Endothelial cell (in vitro differentiated cells): ENCODE data around the gene IRGC. TPM values are rescaled to one million over a fixed set of nuclear protein-coding genes. Genes with fewer than 3 reads are reported as not detected.

Experiments used
- DNase-seq: peaks from one replicate; pipeline ENCODE4 v3.0.0; 2021; ENCODE audit warnings: low spot score
- H3K27ac Mint-ChIP-seq: one replicate; pipeline ENCODE4 v1.8.0; 2021; ENCODE audit warnings: mixed read lengths, inconsistent platforms; ENCODE audit not compliant: unreplicated experiment
- H3K27me3 Mint-ChIP-seq: one replicate; pipeline ENCODE4 v1.8.0; 2021; ENCODE audit warnings: mild to moderate bottlenecking, moderate library complexity, mixed read lengths, inconsistent platforms; ENCODE audit not compliant: unreplicated experiment
- H3K36me3 Mint-ChIP-seq: one replicate; pipeline ENCODE4 v1.8.0; 2021; ENCODE audit warnings: mild to moderate bottlenecking, low read depth, mixed read lengths, inconsistent platforms; ENCODE audit not compliant: unreplicated experiment
- H3K4me1 Mint-ChIP-seq: one replicate; pipeline ENCODE4 v1.8.0; 2021; ENCODE audit warnings: mild to moderate bottlenecking, mixed read lengths, inconsistent platforms; ENCODE audit not compliant: unreplicated experiment
- H3K4me3 Mint-ChIP-seq: one replicate; pipeline ENCODE4 v1.8.0; 2021; ENCODE audit warnings: mild to moderate bottlenecking, mixed read lengths, inconsistent platforms; ENCODE audit not compliant: unreplicated experiment
- H3K9me3 Mint-ChIP-seq: one replicate; pipeline ENCODE4 v1.8.0; 2021; ENCODE audit warnings: mixed read lengths, inconsistent platforms; ENCODE audit not compliant: unreplicated experiment
- total RNA-seq: library from RNA; stranded (reverse); fragmentation: NEBNext Ultra II Directional; extraction: Animal tissue kit (Norgen Biotek cat#: 25700); gene quantifications from one replicate; pipeline ENCODE4 v1.2.1, GENCODE V29; 2021; ENCODE audit not compliant: unreplicated experiment
- TF ChIP-seq, protein P1 (sequence below): fragments of 200-600 bp; sonication (generic); IDR thresholded peaks from one replicate; pipeline ENCODE4 v1.5.0; 2021; ENCODE audit warnings: antibody characterized with exemption; ENCODE audit not compliant: unreplicated experiment

The IRGC gene
- total RNA-seq, 1 donor from 2014 or later, result not detected

DNA sequence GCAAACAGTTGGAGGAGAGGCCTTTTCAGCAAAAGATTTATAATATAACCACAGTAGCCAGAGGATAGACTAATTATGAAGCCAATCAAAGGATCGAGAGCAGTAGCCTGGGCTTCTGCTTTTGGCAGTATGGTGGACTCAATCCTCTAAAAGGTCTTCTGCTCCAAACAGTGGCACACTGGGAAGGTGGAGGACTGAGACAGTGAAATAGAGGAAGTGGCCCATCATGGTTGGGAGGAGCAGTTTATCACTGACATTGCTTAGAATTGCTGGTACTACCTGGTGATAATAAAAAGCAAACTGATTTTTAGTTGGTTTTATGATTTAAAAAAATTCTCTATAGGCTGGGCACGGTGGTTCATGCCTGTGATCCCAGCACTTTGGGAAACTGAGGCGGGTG, 25.0 kb upstream of the IRGC start:
- H3K27me3 Mint-ChIP-seq, result peaks cover 5% of the 10 kb centered on the region
- no peak for DNase-seq
- TF ChIP-seq, protein P1, sequence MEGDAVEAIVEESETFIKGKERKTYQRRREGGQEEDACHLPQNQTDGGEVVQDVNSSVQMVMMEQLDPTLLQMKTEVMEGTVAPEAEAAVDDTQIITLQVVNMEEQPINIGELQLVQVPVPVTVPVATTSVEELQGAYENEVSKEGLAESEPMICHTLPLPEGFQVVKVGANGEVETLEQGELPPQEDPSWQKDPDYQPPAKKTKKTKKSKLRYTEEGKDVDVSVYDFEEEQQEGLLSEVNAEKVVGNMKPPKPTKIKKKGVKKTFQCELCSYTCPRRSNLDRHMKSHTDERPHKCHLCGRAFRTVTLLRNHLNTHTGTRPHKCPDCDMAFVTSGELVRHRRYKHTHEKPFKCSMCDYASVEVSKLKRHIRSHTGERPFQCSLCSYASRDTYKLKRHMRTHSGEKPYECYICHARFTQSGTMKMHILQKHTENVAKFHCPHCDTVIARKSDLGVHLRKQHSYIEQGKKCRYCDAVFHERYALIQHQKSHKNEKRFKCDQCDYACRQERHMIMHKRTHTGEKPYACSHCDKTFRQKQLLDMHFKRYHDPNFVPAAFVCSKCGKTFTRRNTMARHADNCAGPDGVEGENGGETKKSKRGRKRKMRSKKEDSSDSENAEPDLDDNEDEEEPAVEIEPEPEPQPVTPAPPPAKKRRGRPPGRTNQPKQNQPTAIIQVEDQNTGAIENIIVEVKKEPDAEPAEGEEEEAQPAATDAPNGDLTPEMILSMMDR, result no peak
- peaks cover 7% of the 10 kb centered on the region for H3K9me3 Mint-ChIP-seq
- H3K27ac Mint-ChIP-seq, result no peak overlapping the region
- no peak overlapping the region for H3K4me3 Mint-ChIP-seq
- H3K36me3 Mint-ChIP-seq, result no peaks in the 10 kb centered on the region
- no peaks in the 10 kb centered on the region for H3K4me1 Mint-ChIP-seq

DNA sequence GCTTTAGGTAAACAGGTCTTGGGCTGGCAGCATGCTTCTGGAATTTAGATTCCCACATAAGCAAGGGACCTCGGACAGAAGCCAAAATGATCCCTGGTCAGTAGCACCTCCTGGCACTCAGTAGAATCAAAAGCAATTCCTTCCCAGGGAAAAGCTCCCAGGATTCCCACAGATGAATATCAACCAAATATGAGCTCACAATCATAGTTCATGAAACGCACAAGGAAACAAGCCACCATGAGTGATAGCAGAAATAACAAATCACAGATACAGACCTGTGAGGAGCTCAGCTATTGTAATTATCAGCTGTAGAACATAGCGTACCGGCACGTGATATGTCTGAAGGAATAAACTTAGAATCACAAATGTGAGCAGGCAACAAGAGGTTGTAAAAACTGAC, 24.1 kb upstream of the IRGC start:
- TF ChIP-seq, protein P1, result no peak
- no peaks in the 10 kb centered on the region for H3K4me1 Mint-ChIP-seq
- no peak for DNase-seq
- no peaks in the 10 kb centered on the region for H3K36me3 Mint-ChIP-seq
- H3K27me3 Mint-ChIP-seq, result peaks cover 5% of the 10 kb centered on the region
- peaks cover 7% of the 10 kb centered on the region for H3K9me3 Mint-ChIP-seq
- no peak overlapping the region for H3K27ac Mint-ChIP-seq
- H3K4me3 Mint-ChIP-seq, result no peak overlapping the region

DNA sequence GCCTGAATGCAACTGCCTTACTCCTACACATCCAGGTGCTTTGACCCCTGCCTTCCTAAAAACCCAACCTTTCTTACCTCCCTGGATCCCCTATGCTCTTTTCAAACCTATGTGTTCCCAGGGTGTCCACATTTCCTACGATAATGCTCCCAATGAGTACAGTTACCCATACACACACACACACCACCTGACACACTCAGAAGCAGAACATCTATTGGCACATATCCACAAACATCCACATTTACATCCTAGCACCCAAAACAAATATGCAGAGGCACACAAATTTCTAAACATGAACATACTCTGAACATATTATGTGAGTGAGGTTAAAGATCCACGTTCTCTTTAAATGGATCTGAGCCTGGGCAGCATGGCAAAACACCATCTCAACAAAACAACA, 23.5 kb upstream of the IRGC start:
- Mint-ChIP-seq H3K36me3 (no peaks in the 10 kb centered on the region), H3K27ac (no peak overlapping the region), H3K27me3 (peaks cover 2% of the 10 kb centered on the region), H3K4me1 (no peaks in the 10 kb centered on the region), H3K9me3 (peaks cover 7% of the 10 kb centered on the region), H3K4me3 (no peak overlapping the region)
- no peak for DNase-seq
- TF ChIP-seq, protein P1, result no peak

DNA sequence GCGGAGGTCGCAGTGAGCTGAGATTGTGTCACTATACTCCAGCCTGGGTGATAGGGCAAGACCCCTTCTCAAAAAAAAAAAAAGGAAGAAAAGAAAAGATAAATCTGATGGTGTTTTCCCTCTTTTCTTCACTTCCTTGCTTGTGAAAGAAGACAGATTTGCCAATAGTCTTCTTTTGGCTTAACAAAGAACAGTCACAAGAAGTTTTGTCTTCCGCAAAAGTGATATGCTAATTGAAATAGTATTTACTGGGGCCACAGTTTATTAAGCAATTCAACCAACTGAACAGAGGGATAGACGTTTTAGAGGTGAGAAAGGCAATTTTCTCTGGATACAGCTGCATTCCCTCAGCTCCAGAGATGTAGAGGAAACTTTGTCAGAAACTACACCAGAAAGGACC, 23.0 kb upstream of the IRGC start:
- TF ChIP-seq, protein P1, result no peak
- Mint-ChIP-seq H3K4me1 (no peaks in the 10 kb centered on the region), H3K4me3 (no peak overlapping the region), H3K9me3 (peaks cover 7% of the 10 kb centered on the region), H3K27ac (no peak overlapping the region), H3K36me3 (no peaks in the 10 kb centered on the region), H3K27me3 (peaks cover 2% of the 10 kb centered on the region)
- DNase-seq, result no peak

DNA sequence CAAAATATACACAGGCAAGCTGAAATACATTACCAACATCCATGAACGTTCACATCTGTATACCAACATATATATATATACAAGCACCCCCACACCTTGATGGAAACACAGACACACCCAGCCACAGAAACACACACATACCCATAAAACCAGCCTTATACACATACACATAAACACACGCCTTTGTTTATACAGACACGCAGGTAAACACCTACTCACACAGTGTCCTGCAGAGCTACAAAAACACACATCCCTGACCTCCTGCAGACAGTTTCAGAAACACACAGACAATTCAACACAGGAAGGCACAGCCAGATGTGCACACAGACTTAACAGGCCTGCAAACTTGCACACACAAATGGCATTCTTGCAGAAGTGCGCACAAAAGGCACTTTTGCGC, 21.3 kb upstream of the IRGC start:
- peaks cover 2% of the 10 kb centered on the region for H3K27me3 Mint-ChIP-seq
- DNase-seq, result no peak
- no peak overlapping the region for H3K4me3 Mint-ChIP-seq
- H3K4me1 Mint-ChIP-seq, result no peaks in the 10 kb centered on the region
- TF ChIP-seq, protein P1, result no peak
- peaks cover 3% of the 10 kb centered on the region for H3K36me3 Mint-ChIP-seq
- peaks cover 7% of the 10 kb centered on the region for H3K9me3 Mint-ChIP-seq
- H3K27ac Mint-ChIP-seq, result no peak overlapping the region
